AG09319 (cell line): ENCODE measurements around the gene BLID.

Source experiments
- DNase-seq: peaks from one replicate; pipeline ENCODE4 v3.0.0-alpha.2; 2010; ENCODE audit warnings: low read depth; ENCODE audit errors: extremely low read depth
- CTCF ChIP-seq: IDR thresholded peaks from 2 replicates; pipeline ENCODE4 v1.5.1; 2011; ENCODE audit warnings: low read depth, mild to moderate bottlenecking, inconsistent platforms, low read length, moderate library complexity

The BLID gene

DNA sequence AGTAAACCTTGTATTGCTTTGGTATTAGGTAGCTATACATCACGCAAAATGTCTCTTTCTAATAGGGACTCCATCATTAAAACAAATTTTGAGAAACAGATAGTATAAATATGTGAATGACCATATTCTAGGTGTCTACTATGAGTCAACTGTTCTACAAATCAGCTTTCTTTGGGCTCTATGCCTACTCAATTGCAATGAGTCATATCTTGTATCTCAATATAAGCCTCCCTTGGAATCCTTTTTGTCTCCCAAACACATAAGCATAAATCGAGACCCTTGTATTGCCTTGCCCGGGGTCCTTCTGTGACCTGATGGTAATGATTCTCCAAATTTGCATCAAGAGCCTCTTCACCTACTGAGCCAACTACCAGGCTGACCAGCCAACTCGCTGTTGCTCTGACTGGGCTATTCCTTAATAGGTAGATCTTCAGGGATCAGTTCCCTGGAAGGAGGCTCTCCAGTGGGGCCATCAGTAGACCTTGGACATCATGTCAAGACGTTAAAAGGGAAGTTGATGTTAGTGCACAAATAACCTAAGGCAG is 22.2 kb downstream of the BLID start:
- no peak for DNase-seq
- TF ChIP-seq CTCF, result no peak

GRCh38 chr11:122091835-122092234 is 24.2 kb downstream of the BLID start:
- DNase-seq, result no peak
- TF ChIP-seq CTCF, result no peak

DNA sequence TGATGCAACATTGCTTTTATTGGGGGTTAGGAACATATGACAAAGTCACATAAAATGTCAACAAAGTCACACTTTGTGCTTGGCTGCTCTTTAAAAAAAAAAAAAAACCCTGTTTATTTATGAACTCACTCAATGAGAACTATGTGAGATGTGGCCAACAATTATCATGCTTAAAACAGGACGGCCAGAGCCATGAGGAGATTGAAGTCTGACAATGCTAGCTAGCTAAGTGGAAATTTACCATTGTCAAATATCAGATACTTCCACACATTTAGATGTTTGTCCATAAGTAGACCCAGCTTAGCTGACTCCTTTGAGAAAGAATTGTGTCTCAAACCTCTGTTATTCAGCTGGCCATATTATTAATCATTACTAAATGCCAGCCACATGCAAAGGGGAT is 26.9 kb downstream of the BLID start:
- DNase-seq, result no peak

DNA sequence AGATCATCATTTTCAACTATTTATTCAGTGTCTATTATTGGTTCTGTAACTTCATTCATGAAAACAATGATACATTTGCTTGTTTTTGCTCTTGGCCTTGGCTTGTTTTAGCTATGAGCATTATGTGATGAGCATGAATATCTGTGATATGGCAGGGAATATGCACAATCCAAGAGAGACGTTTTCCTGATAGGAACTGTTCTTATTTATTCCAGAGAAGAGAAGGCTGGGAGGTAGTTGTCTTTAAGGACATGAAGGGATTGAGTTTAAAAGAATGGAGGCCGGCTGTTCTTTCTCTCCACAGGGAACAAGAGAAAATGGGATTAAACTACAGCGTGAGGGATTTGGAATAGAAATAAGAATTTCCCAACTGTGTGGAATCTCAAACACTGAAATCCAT is 30.3 kb downstream of the BLID start:
- no peak for DNase-seq
- no peak for TF ChIP-seq CTCF

More for the DNA sequence above, 26.9 kb downstream of the BLID start:
- no peak for TF ChIP-seq CTCF

- TF ChIP-seq CTCF, result no peak
- peak; percentile 82 for DNase-seq
Observed at GRCh38 chr11:122085264-122085663, 30.8 kb downstream of the BLID start.

DNA sequence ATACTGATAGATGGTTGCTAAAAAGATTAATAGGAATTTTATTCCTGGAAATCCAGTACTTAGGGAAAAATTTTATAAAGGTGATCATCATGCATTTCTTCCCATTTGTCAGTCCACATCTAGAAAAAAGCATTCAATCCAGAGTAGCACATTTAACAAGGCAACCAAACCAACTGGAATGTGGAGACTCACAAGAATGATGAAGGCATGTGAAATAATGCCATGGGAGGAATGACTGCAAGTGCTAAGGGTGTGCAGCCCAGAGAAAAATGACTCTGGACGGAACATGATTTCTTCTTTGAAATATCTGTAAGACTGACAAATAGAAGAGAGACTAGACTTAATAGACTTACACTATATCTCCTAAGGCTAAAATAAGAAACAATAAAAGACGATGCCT is 33.8 kb downstream of the BLID start:
- no peak for DNase-seq
- TF ChIP-seq CTCF, result no peak

DNA sequence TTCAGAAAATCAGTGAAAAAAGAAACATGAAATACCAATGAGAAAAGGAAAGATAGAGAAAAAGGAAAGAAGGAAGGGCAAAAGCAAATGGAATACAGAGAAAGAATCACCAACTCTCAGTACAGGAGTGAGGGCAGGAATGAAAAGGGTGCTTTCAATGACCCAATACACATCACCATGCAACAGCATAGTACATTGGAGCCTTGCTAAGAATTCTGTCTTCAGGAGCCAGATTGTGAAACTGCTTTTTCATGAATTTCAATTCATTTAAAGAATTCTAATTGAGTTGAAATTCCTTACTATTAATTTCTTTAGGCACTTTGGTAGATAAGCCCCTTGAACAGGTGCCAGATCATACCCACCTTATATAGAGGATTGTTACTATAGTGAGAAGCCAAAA is 34.9 kb downstream of the BLID start:
- no peak for TF ChIP-seq CTCF
- DNase-seq, result no peak
